CD14-positive monocyte (primary cell): ENCODE results near the gene RAMP1. TPM values are rescaled to one million over a fixed set of nuclear protein-coding genes. Genes with fewer than 3 reads are reported as not detected.
A peak's percentile ranks its signal among the peaks of the same experiment; 100 is the strongest.

Experiments
- DNase-seq, 3 donors: peaks; one replicate each; pipeline ENCODE4 v3.0.0-alpha.2; 2011 to 2022
- H2AFZ ChIP-seq: 2 replicates; pipeline ENCODE4 v1.6.0; 2012; ENCODE audit warnings: mild to moderate bottlenecking, low read depth, low read length, inconsistent platforms; ENCODE audit not compliant: insufficient read depth, poor library complexity, severe bottlenecking
- H3K27ac ChIP-seq, 2 donors: 1 replicate in 1 of 2; 2 replicates in 1 of 2; pipeline ENCODE4 v1.5.1; 2012 to 2013; ENCODE audit warnings: low read length in 2 of 2, control low read depth in 1 of 2, inconsistent platforms in 1 of 2, low read depth in 1 of 2, mild to moderate bottlenecking in 1 of 2
- H3K27me3 ChIP-seq, 2 donors: one replicate each; pipeline versions ENCODE4 v1.6.0 to v1.6.1; 2011 to 2013; ENCODE audit warnings: low read length in 2 of 2; ENCODE audit not compliant: control insufficient read depth in 2 of 2, insufficient read depth in 2 of 2
- H3K36me3 ChIP-seq, 2 donors: replicated peaks in 1 of 2; 1 replicate in 1 of 2; 2 replicates in 1 of 2; pipeline versions ENCODE4 v1.5.1 to v1.6.1; 2012 to 2013; ENCODE audit warnings: low read length in 2 of 2, control low read depth in 1 of 2, inconsistent platforms in 1 of 2, mild to moderate bottlenecking in 1 of 2; ENCODE audit not compliant: insufficient read depth in 2 of 2, control insufficient read depth in 1 of 2
- H3K4me1 ChIP-seq, 2 donors: 1 replicate in 1 of 2; 2 replicates in 1 of 2; pipeline versions ENCODE4 v1.5.1 to v1.6.1; 2012 to 2013; ENCODE audit warnings: low read length in 2 of 2, control low read depth in 1 of 2, inconsistent platforms in 1 of 2, mild to moderate bottlenecking in 1 of 2, moderate library complexity in 1 of 2; ENCODE audit not compliant: insufficient read depth in 2 of 2, control insufficient read depth in 1 of 2
- H3K4me2 ChIP-seq: replicated peaks from 2 replicates; pipeline ENCODE3; 2012; ENCODE audit warnings: low read length, moderate library complexity, mild to moderate bottlenecking; ENCODE audit not compliant: poor library complexity, severe bottlenecking; ENCODE audit errors: extremely low read depth
- H3K4me3 ChIP-seq, 3 experiments: fragments of 200-600 bp in 1 of 3; sonication (generic) in 1 of 3; replicated peaks in 1 of 3; 1 replicate in 2 of 3; 2 replicates in 1 of 3; pipeline ENCODE4 v1.5.1; 2011 to 2013; ENCODE audit warnings: low read length in 3 of 3, mild to moderate bottlenecking in 3 of 3, control low read depth in 2 of 3, low read depth in 2 of 3, inconsistent platforms in 1 of 3, moderate library complexity in 1 of 3
- H3K79me2 ChIP-seq: 2 replicates; pipeline ENCODE4 v1.6.0; 2012; ENCODE audit warnings: mild to moderate bottlenecking, control low read depth, inconsistent platforms, low read length, moderate library complexity; ENCODE audit not compliant: insufficient read depth
- H3K9ac ChIP-seq: 2 replicates; pipeline ENCODE4 v1.6.0; 2017; ENCODE audit warnings: low read length, mild to moderate bottlenecking; ENCODE audit not compliant: insufficient read depth, poor library complexity, severe bottlenecking
- H3K9me3 ChIP-seq, 2 donors: replicated peaks in 1 of 2; 1 replicate in 1 of 2; 2 replicates in 1 of 2; pipeline versions ENCODE4 v1.5.1 to v1.6.1; 2012 to 2013; ENCODE audit warnings: low read length in 2 of 2, control low read depth in 1 of 2; ENCODE audit not compliant: control insufficient read depth in 1 of 2, insufficient read depth in 1 of 2
- H4K20me1 ChIP-seq: 2 replicates; pipeline ENCODE4 v1.6.0; 2012; ENCODE audit warnings: mild to moderate bottlenecking, low read length, control low read depth, moderate library complexity; ENCODE audit not compliant: insufficient read depth
- H3K27ac Mint-ChIP-seq, 7 donors: one replicate each; pipeline ENCODE4 v1.8.0; 2020; ENCODE audit warnings: mild to moderate bottlenecking in 7 of 7, mixed read lengths in 7 of 7, moderate library complexity in 6 of 7, inconsistent platforms in 2 of 7
- H3K27me3 Mint-ChIP-seq, 3 donors: one replicate each; pipeline ENCODE4 v1.8.0; 2021 to 2022; ENCODE audit warnings: low read depth in 3 of 3, mild to moderate bottlenecking in 3 of 3, mixed read lengths in 3 of 3, moderate library complexity in 3 of 3, inconsistent platforms in 1 of 3
- H3K36me3 Mint-ChIP-seq, 2 donors: one replicate each; pipeline ENCODE4 v1.8.0; 2020; ENCODE audit warnings: mixed read lengths in 2 of 2, inconsistent platforms in 1 of 2, mild to moderate bottlenecking in 1 of 2
- H3K4me1 Mint-ChIP-seq: one replicate; pipeline ENCODE4 v1.8.0; 2020; ENCODE audit warnings: mild to moderate bottlenecking, mixed read lengths
- H3K4me3 Mint-ChIP-seq, 2 donors: one replicate each; pipeline ENCODE4 v1.8.0; 2020; ENCODE audit warnings: mild to moderate bottlenecking in 2 of 2, mixed read lengths in 2 of 2, moderate library complexity in 1 of 2
- H3K9me3 Mint-ChIP-seq, 7 donors: one replicate each; pipeline ENCODE4 v1.8.0; 2020 to 2022; ENCODE audit warnings: mixed read lengths in 7 of 7, mild to moderate bottlenecking in 6 of 7, moderate library complexity in 6 of 7, inconsistent platforms in 2 of 7
- WGBS: methylation state at CpG from one replicate; pipeline ENCODE4 v1.1.5; 2013; ENCODE audit warnings: missing lambda C conversion rate; ENCODE audit not compliant: insufficient coverage; 5-methylcytosine and 5-hydroxymethylcytosine counted together
- intact Hi-C, 2 donors: fragments of 100-400 bp; cut with micrococcal nuclease; formaldehyde crosslinking; loops; one replicate each; pipeline versions ENCODE4 v1.15.0 to v1.15.1; 2023
- polyA plus RNA-seq, 3 donors: library from polyadenylated mRNA; depleted of rRNA in 1 of 3; unstranded in 2 of 3; stranded (reverse) in 1 of 3; fragments of 300-500 nt in 2 of 3; fragments of >200 nt in 1 of 3; fragmentation: Illumina TruSeq in 2 of 3; gene quantifications; 1 replicate in 2 of 3; 2 replicates in 1 of 3; pipeline ENCODE4 v1.2.3, GENCODE V29; 2012 to 2021
- TF ChIP-seq, protein P1 (sequence below): fragments of 200-600 bp; IDR thresholded peaks from one replicate; pipeline ENCODE4 v1.8.0; 2022; ENCODE audit warnings: antibody characterized with exemption, mild to moderate bottlenecking

The RAMP1 gene
- polyA plus RNA-seq, 3 donors = not detected

DNA sequence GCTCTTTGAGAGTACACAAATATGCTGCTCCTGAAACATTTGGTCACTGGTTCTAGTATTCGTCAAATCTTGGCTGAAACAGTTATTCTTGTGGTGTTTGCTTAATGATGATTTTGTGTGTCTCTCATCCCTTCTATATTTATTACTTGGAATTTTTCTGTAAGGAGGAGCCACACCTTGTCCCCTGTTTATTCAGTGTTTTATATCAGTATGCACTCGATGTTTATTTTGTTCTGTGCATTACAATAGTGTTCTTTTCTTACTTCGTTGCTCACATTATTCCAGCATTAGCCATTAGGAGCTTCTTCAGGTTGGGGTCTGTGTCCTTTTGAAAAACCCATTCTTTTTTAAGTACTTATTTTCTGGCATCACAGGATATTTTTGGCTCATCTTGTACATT lies 5.1 kb upstream of the RAMP1 start:
- Mint-ChIP-seq H3K36me3 (peaks cover 0 to 2% of the 10 kb centered on the region in 2 donors), H3K4me3 (no peak overlapping the region), H3K27me3 (peaks cover 13 to 24% (median 16%) of the 10 kb centered on the region in 3 donors), H3K9me3 (peaks cover 0 to 10% (median 2%) of the 10 kb centered on the region in 7 donors), H3K4me1 (peaks cover 8% of the 10 kb centered on the region), H3K27ac (no peak overlapping the region)
- H3K4me1 ChIP-seq = no peaks in the 10 kb centered on the region
- no peak overlapping the region for H3K9ac ChIP-seq
- H3K36me3 ChIP-seq = no peaks in the 10 kb centered on the region
- TF ChIP-seq, protein P1, sequence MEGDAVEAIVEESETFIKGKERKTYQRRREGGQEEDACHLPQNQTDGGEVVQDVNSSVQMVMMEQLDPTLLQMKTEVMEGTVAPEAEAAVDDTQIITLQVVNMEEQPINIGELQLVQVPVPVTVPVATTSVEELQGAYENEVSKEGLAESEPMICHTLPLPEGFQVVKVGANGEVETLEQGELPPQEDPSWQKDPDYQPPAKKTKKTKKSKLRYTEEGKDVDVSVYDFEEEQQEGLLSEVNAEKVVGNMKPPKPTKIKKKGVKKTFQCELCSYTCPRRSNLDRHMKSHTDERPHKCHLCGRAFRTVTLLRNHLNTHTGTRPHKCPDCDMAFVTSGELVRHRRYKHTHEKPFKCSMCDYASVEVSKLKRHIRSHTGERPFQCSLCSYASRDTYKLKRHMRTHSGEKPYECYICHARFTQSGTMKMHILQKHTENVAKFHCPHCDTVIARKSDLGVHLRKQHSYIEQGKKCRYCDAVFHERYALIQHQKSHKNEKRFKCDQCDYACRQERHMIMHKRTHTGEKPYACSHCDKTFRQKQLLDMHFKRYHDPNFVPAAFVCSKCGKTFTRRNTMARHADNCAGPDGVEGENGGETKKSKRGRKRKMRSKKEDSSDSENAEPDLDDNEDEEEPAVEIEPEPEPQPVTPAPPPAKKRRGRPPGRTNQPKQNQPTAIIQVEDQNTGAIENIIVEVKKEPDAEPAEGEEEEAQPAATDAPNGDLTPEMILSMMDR = no peak
- peaks cover 3 to 17% of the 10 kb centered on the region in 2 donors for H3K27me3 ChIP-seq
- intact Hi-C loops = no loop called here
- H3K79me2 ChIP-seq = no peaks in the 10 kb centered on the region
- peaks cover 0 to under 1% of the 10 kb centered on the region in 2 donors for H3K9me3 ChIP-seq
- H3K4me2 ChIP-seq = no peak overlapping the region
- no peak overlapping the region for H2AFZ ChIP-seq
- no peak for DNase-seq
- H4K20me1 ChIP-seq = no peaks in the 10 kb centered on the region
- H3K4me3 ChIP-seq = no peak overlapping the region
- no peak overlapping the region for H3K27ac ChIP-seq
- no CpG with 5 or more reads among the region's 3 CpGs for WGBS

DNA sequence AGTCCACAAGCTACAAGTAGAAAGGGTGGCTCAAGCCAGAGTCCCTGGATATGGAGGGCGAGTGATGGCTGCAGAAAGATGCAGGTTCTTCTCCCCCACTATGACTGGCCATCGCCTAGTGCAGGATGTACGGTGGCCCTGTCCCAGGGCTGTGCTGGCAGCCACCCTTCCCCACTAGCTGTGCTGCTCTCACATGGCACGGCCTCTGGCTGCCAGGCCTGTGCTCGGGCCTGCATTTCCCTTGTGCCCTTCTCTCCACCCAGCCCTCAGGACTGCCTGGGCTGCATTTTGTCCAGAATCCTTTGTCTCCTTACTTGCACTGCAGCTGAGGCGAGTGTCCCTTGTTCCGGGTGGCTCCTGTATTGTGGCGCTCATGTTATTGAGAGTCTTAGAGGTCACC lies 1.6 kb upstream of the RAMP1 start:
- Mint-ChIP-seq H3K36me3 (peaks cover 0 to 2% of the 10 kb centered on the region in 2 donors), H3K27ac (no peak overlapping the region), H3K4me1 (peaks cover 18% of the 10 kb centered on the region), H3K27me3 (peaks cover 26 to 51% (median 37%) of the 10 kb centered on the region in 3 donors), H3K9me3 (peaks cover 0 to 7% (median 2%) of the 10 kb centered on the region in 7 donors), H3K4me3 (peak overlapping the region in 1 of 2 donors; percentile 77)
- Histone ChIP-seq H3K4me1 (no peaks in the 10 kb centered on the region), H3K79me2 (no peaks in the 10 kb centered on the region), H4K20me1 (no peaks in the 10 kb centered on the region), H3K27ac (no peak overlapping the region), H3K9ac (no peak overlapping the region), H3K27me3 (peaks cover 11 to 34% of the 10 kb centered on the region in 2 donors), H3K4me2 (no peak overlapping the region), H2AFZ (no peak overlapping the region), H3K4me3 (no peak overlapping the region), H3K36me3 (no peaks in the 10 kb centered on the region), H3K9me3 (no peaks in the 10 kb centered on the region)
- TF ChIP-seq, protein P1 = no peak
- 88% methylated on average over 4 of the region's 8 CpGs for WGBS
- DNase-seq = no peak
- intact Hi-C loops = no loop called here
